H1 (cell line): ENCODE results near the gene UNC80. TPM values are rescaled to one million over a fixed set of nuclear protein-coding genes. Genes with fewer than 3 reads are reported as not detected.

Experiments used
- CTCF ChIA-PET: fragments of 300-600 bp; sonication (Branson Sonifier 250); formaldehyde crosslinking; loops from one replicate; lab custom pipeline; 2021; ENCODE audit not compliant: partially characterized antibody; lab: Charles Lee
- POLR2A ChIA-PET: fragments of 300-600 bp; sonication (Branson Sonifier 250); formaldehyde crosslinking; loops from one replicate; lab custom pipeline; 2021; ENCODE audit warnings: inconsistent platforms; ENCODE audit not compliant: partially characterized antibody; lab: Charles Lee
- DNase-seq, 2 experiments: peaks; one replicate each; pipeline versions ENCODE4 v3.0.0 to v3.0.0-alpha.2; 2010 to 2022; ENCODE audit warnings: low spot score in 2 of 2, low read depth in 1 of 2, mixed read lengths in 1 of 2
- FAIRE-seq: peaks from 2 replicates; lab custom pipeline; 2011; peaks lifted over from hg19 to GRCh38; lab: Jason Lieb, UNC
- H2AFZ ChIP-seq: 2 replicates; pipeline ENCODE4 v1.8.1; 2012; ENCODE audit warnings: low read length, inconsistent platforms
- H2AK5ac ChIP-seq: 2 replicates; pipeline ENCODE4 v1.6.1; 2013; ENCODE audit warnings: low read depth, low read length
- H2BK120ac ChIP-seq: replicated peaks from 2 replicates; pipeline ENCODE3; 2013; ENCODE audit warnings: low read depth, low read length, inconsistent platforms
- H2BK12ac ChIP-seq: 2 replicates; pipeline ENCODE4 v1.6.1; 2013; ENCODE audit warnings: low read depth, low read length
- H2BK15ac ChIP-seq: 2 replicates; pipeline ENCODE4 v1.6.1; 2013; ENCODE audit warnings: low read length
- H2BK20ac ChIP-seq: 2 replicates; pipeline ENCODE4 v1.6.1; 2013; ENCODE audit warnings: low read length
- H2BK5ac ChIP-seq: 2 replicates; pipeline ENCODE4 v1.6.1; 2013; ENCODE audit warnings: low read depth, low read length
- H3K14ac ChIP-seq: 2 replicates; pipeline ENCODE4 v1.6.1; 2013; ENCODE audit warnings: inconsistent platforms; ENCODE audit not compliant: insufficient read length
- H3K18ac ChIP-seq: 2 replicates; pipeline ENCODE4 v1.6.1; 2013; ENCODE audit warnings: low read length; ENCODE audit errors: extremely low read depth
- H3K23ac ChIP-seq: 2 replicates; pipeline ENCODE4 v1.6.1; 2013; ENCODE audit warnings: inconsistent platforms; ENCODE audit not compliant: insufficient read length
- H3K23me2 ChIP-seq: 2 replicates; pipeline ENCODE4 v1.6.1; 2013; ENCODE audit warnings: low read depth, low read length
- H3K27ac ChIP-seq: 2 replicates; pipeline ENCODE4 v1.6.1; 2011; ENCODE audit warnings: low read depth, low read length, inconsistent platforms
- H3K27me3 ChIP-seq, 4 experiments: replicated peaks in 1 of 4; 1 replicate in 1 of 4; 2 replicates in 3 of 4; pipeline versions ENCODE4 v1.6.1 to v1.8.1; 2011 to 2013; ENCODE audit warnings: low read length in 3 of 4, mild to moderate bottlenecking in 3 of 4, inconsistent platforms in 2 of 4, mixed read lengths in 2 of 4, moderate library complexity in 1 of 4; ENCODE audit not compliant: control insufficient read depth in 3 of 4, insufficient read depth in 3 of 4; ENCODE audit errors: extremely low read depth in 1 of 4
- H3K36me3 ChIP-seq, 4 experiments: 2 replicates each; pipeline versions ENCODE4 v1.6.1 to v1.8.1; 2011 to 2013; ENCODE audit warnings: mild to moderate bottlenecking in 4 of 4, low read length in 3 of 4, moderate library complexity in 2 of 4, control low read depth in 1 of 4, inconsistent platforms in 1 of 4; ENCODE audit not compliant: insufficient read depth in 4 of 4, control insufficient read depth in 2 of 4
- H3K4ac ChIP-seq: replicated peaks from 2 replicates; pipeline ENCODE3; 2013; ENCODE audit warnings: low read length, low read depth, mixed read lengths, inconsistent platforms; ENCODE audit not compliant: insufficient read length
- H3K4me1 ChIP-seq, 4 experiments: replicated peaks in 1 of 4; 1 replicate in 1 of 4; 2 replicates in 3 of 4; pipeline versions ENCODE4 v1.6.1 to v1.8.1; 2011 to 2013; ENCODE audit warnings: low read length in 3 of 4, inconsistent platforms in 2 of 4, mixed read lengths in 1 of 4; ENCODE audit not compliant: insufficient read depth in 4 of 4, control insufficient read depth in 3 of 4
- H3K4me2 ChIP-seq, 2 experiments: 2 replicates each; pipeline versions ENCODE4 v1.6.1 to v1.8.1; 2011 to 2013; ENCODE audit warnings: low read depth in 2 of 2, low read length in 2 of 2, control low read depth in 1 of 2, inconsistent platforms in 1 of 2, mild to moderate bottlenecking in 1 of 2; ENCODE audit not compliant: insufficient read depth in 1 of 2
- H3K4me3 ChIP-seq, 4 experiments: fragments of 200-600, 300-600 bp in 1 of 4; sonication (generic), shearing (Covaris generic), sonication (Bioruptor Twin) in 1 of 4; 2 replicates each; pipeline versions ENCODE4 v1.5.1 to v1.8.1; 2011 to 2016; ENCODE audit warnings: low read length in 4 of 4, low read depth in 3 of 4, control low read depth in 2 of 4, inconsistent platforms in 2 of 4, mild to moderate bottlenecking in 2 of 4, mixed read lengths in 1 of 4, moderate library complexity in 1 of 4; ENCODE audit not compliant: insufficient read depth in 2 of 4; ENCODE audit errors: extremely low read depth in 1 of 4
- H3K56ac ChIP-seq: replicated peaks from 2 replicates; pipeline ENCODE3; 2013; ENCODE audit warnings: low read depth, mild to moderate bottlenecking, mixed read lengths, low read length, inconsistent platforms; ENCODE audit not compliant: insufficient read length
- H3K79me1 ChIP-seq: 2 replicates; pipeline ENCODE4 v1.6.1; 2013; ENCODE audit warnings: low read depth, low read length, control low read depth
- H3K79me2 ChIP-seq, 2 experiments: 2 replicates each; pipeline versions ENCODE4 v1.6.1 to v1.8.1; 2012 to 2013; ENCODE audit warnings: low read length in 2 of 2, mild to moderate bottlenecking in 2 of 2, inconsistent platforms in 1 of 2; ENCODE audit not compliant: insufficient read depth in 2 of 2, control insufficient read depth in 1 of 2
- H3K9ac ChIP-seq, 4 experiments: replicated peaks in 1 of 4; 1 replicate in 1 of 4; 2 replicates in 3 of 4; pipeline versions ENCODE4 v1.6.1 to v1.8.1; 2011 to 2013; ENCODE audit warnings: low read depth in 3 of 4, low read length in 3 of 4, control low read depth in 2 of 4, mild to moderate bottlenecking in 2 of 4, moderate library complexity in 2 of 4, inconsistent platforms in 1 of 4; ENCODE audit errors: extremely low read depth in 1 of 4
- H3K9me3 ChIP-seq, 2 experiments: 2 replicates each; pipeline versions ENCODE4 v1.6.1 to v1.8.1; 2012 to 2013; ENCODE audit warnings: mild to moderate bottlenecking in 2 of 2, moderate library complexity in 2 of 2, control low read depth in 1 of 2, inconsistent platforms in 1 of 2, low read depth in 1 of 2, low read length in 1 of 2, mixed read lengths in 1 of 2; ENCODE audit not compliant: insufficient read depth in 2 of 2
- H4K20me1 ChIP-seq, 2 experiments: replicated peaks in 1 of 2; 2 replicates each; pipeline versions ENCODE3 to v1.8.1; 2011 to 2013; ENCODE audit warnings: inconsistent platforms in 2 of 2, low read length in 2 of 2, mild to moderate bottlenecking in 1 of 2; ENCODE audit not compliant: insufficient read depth in 2 of 2, control insufficient read depth in 1 of 2
- H4K5ac ChIP-seq: 2 replicates; pipeline ENCODE4 v1.6.1; 2013; ENCODE audit warnings: low read length, low read depth, mixed read lengths, inconsistent platforms; ENCODE audit not compliant: insufficient read length
- H4K8ac ChIP-seq: 2 replicates; pipeline ENCODE4 v1.8.0; 2013; ENCODE audit warnings: mild to moderate bottlenecking, moderate library complexity, low read length, inconsistent platforms; ENCODE audit not compliant: insufficient read depth; ENCODE audit errors: extremely low read depth
- H4K91ac ChIP-seq: replicated peaks from 2 replicates; pipeline ENCODE3; 2013; ENCODE audit warnings: low read length, mixed read lengths, inconsistent platforms; ENCODE audit not compliant: insufficient read length
- CBX5 ChIP-seq: fragments of 300-800, 300-1000 bp; sonication (generic); IDR thresholded peaks from 2 replicates; pipeline ENCODE4 v1.7.1; 2016; ENCODE audit warnings: antibody characterized with exemption, low read length, low read depth
- JUN ChIP-seq: IDR thresholded peaks from 2 replicates; pipeline ENCODE4 v1.6.1; 2011; ENCODE audit warnings: low read depth, mild to moderate bottlenecking, improper control_type of control experiment, low read length
- KDM5A ChIP-seq: fragments of 200-600 bp; IDR thresholded peaks from 2 replicates; pipeline ENCODE4 v1.7.1; 2012; ENCODE audit warnings: mild to moderate bottlenecking, low read length, inconsistent platforms, mixed read lengths
- NANOG ChIP-seq: IDR thresholded peaks from 2 replicates; pipeline ENCODE4 v1.6.1; 2011; ENCODE audit warnings: low read length, low read depth, mild to moderate bottlenecking, inconsistent platforms; ENCODE audit not compliant: insufficient read depth, poor library complexity, severe bottlenecking
- POU5F1 ChIP-seq: IDR thresholded peaks from 2 replicates; pipeline ENCODE4 v1.6.1; 2011; ENCODE audit warnings: low read depth, mild to moderate bottlenecking, low read length, moderate library complexity
- RNF2 ChIP-seq: fragments of 200-900, 300-1000 bp; sonication (generic); IDR thresholded peaks from 2 replicates; pipeline ENCODE4 v1.7.1; 2016; ENCODE audit warnings: borderline replicate concordance, low read depth, mild to moderate bottlenecking, antibody characterized with exemption, low read length; ENCODE audit not compliant: poor library complexity, severe bottlenecking; ENCODE audit errors: missing control alignments
- SP4 ChIP-seq: IDR thresholded peaks from 2 replicates; pipeline ENCODE4 v1.6.1; 2012; ENCODE audit warnings: low read length, inconsistent platforms
- WGBS, 2 experiments: shearing (Covaris generic) in 1 of 2; methylation state at CpG; one replicate each; pipeline versions ENCODE4 v1.1.6 to v1.1.7; 2013 to 2015; ENCODE audit warnings: low lambda C conversion rate in 2 of 2, mixed read lengths in 2 of 2, inconsistent platforms in 1 of 2, low coverage in 1 of 2, missing lambda C conversion rate in 1 of 2; ENCODE audit not compliant: insufficient replicate concordance in 2 of 2, insufficient coverage in 1 of 2, insufficient read length in 1 of 2; ENCODE audit errors: extremely low coverage in 1 of 2, missing lambda C conversion rate in 1 of 2; 5-methylcytosine and 5-hydroxymethylcytosine counted together
- polyA plus RNA-seq, 7 experiments: library from polyadenylated mRNA; depleted of rRNA in 3 of 7; stranded (reverse) in 5 of 7; unstranded in 2 of 7; fragments of >200 nt in 5 of 7; fragments of 200-250 nt in 2 of 7; gene quantifications; 1 replicate in 5 of 7; 2 replicates in 1 of 7; 4 replicates in 1 of 7; pipeline versions ENCODE4 v1.2.1 to v1.2.3, GENCODE V29; 2011 to 2013; ENCODE audit warnings: missing spikeins in 2 of 7, mixed read lengths in 2 of 7
- total RNA-seq: library from RNA; stranded (reverse); fragmentation: NEBNext Ultra II Directional; extraction: Animal tissue kit (Norgen Biotek cat#: 25700); gene quantifications from 2 replicates; pipeline ENCODE4 v1.2.1, GENCODE V29; 2021
- TF ChIP-seq, protein P1 (sequence below): IDR thresholded peaks from 2 replicates; pipeline ENCODE4 v1.6.1; 2012; ENCODE audit warnings: inconsistent platforms

Gene UNC80
- total and polyA plus RNA-seq, 2 of the 8 experiments (the other 6 are each of a cell fraction or from before 2014, with no cell fraction given) = 0.53 to 0.56 TPM

DNA sequence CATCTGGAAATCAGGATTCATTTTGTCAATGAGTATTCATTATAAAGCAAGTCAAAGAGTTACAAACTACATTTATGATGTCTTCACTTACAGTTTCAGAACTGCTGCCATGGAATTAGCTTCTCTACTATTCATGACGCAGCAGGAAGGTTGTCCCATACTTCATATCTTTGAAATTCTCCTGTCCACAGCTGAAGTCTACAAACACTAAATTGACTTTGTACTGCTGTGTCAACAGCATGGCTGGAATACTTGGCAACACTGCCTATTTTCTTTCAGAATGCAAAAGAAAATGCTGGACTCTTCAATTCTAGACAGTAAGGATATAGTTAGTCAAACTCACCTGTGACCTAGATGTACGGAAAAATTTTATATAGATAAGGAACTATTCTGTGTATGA is 44.6 kb upstream of the UNC80 start:
- H2BK20ac ChIP-seq = no peak overlapping the region
- no peak overlapping the region for H2BK12ac ChIP-seq
- no peak overlapping the region for H3K4me2 ChIP-seq
- H4K5ac ChIP-seq = no peak overlapping the region
- CTCF ChIA-PET = interaction anchor here (0.9 to 1.9 kb wide), 3 partner anchors 9 to 234 kb away, joined by 3 to 5 read pairs (median 3); no protein-coding TSS in a partner anchor
- no peak overlapping the region for H2BK120ac ChIP-seq
- no peak overlapping the region for H3K14ac ChIP-seq
- no peak overlapping the region for H3K9ac ChIP-seq
- FAIRE-seq = no peak
- no peak overlapping the region for H4K91ac ChIP-seq
- H2BK5ac ChIP-seq = no peak overlapping the region
- no peak overlapping the region for H3K18ac ChIP-seq
- no peaks in the 10 kb centered on the region for H3K23me2 ChIP-seq
- H3K79me1 ChIP-seq = no peaks in the 10 kb centered on the region; the same call in 1 of the 2 replicates
- no peaks in the 10 kb centered on the region for H4K20me1 ChIP-seq
- no peak overlapping the region for H2AFZ ChIP-seq
- H3K79me2 ChIP-seq = no peaks in the 10 kb centered on the region
- POLR2A ChIA-PET = no interaction called here
- DNase-seq = no peak
- H3K56ac ChIP-seq = no peak overlapping the region
- no peaks in the 10 kb centered on the region; a peak in 1 of 7 replicates for H3K27me3 ChIP-seq
- H3K36me3 ChIP-seq = no peaks in the 10 kb centered on the region
- no peak overlapping the region for H3K4ac ChIP-seq
- no peak overlapping the region for H3K23ac ChIP-seq
- no peaks in the 10 kb centered on the region for H3K9me3 ChIP-seq
- TF ChIP-seq, protein P1, sequence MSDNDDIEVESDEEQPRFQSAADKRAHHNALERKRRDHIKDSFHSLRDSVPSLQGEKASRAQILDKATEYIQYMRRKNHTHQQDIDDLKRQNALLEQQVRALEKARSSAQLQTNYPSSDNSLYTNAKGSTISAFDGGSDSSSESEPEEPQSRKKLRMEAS = no peak
- no peak for TF ChIP-seq JUN
- TF ChIP-seq RNF2 = no peak
- TF ChIP-seq KDM5A = no peak
- TF ChIP-seq CBX5 = no peak
- TF ChIP-seq POU5F1 = no peak
- TF ChIP-seq SP4 = no peak
- TF ChIP-seq NANOG = no peak
- TF ChIP-seq, all 59 proteins: peak for 0
- H2AK5ac ChIP-seq = no peak overlapping the region
- no peaks in the 10 kb centered on the region for H3K4me1 ChIP-seq
- WGBS, 2 experiments = 94% methylated on average over 2 of the region's 2 CpGs; no CpG with 5 or more reads in 1 of the 2 experiments
- no peak overlapping the region for H2BK15ac ChIP-seq
- no peak overlapping the region for H3K4me3 ChIP-seq
- no peak overlapping the region for H4K8ac ChIP-seq
- no peak overlapping the region for H3K27ac ChIP-seq
